Body of pancreas (tissue), 4 donors: ENCODE measurements around the gene ZNF84. TPM values are rescaled to one million over a fixed set of nuclear protein-coding genes. Genes with fewer than 3 reads are reported as not detected.

Experiments
- ATAC-seq: fragments of 150-250 bp; one replicate; pipeline ENCODE4 v1.9.1; 2016
- DNase-seq, 4 donors: peaks; one replicate each; pipeline ENCODE4 v3.0.0-alpha.2; 2019
- H3K27ac ChIP-seq, 4 donors: fragments of 200-600 bp; sonication (generic); 1 replicate in 3 of 4; 2 replicates in 1 of 4; pipeline versions ENCODE4 v1.5.1 to v1.6.1; 2016 to 2019; ENCODE audit warnings: mild to moderate bottlenecking in 1 of 4, mixed read lengths in 1 of 4, moderate library complexity in 1 of 4
- H3K27me3 ChIP-seq, 2 donors: fragments of 200-600 bp; sonication (generic); one replicate each; pipeline ENCODE4 v1.6.0; 2016; ENCODE audit warnings: mild to moderate bottlenecking in 1 of 2
- H3K36me3 ChIP-seq, 2 donors: fragments of 200-600 bp; sonication (generic); replicated peaks in 1 of 2; 2 replicates each; pipeline ENCODE4 v1.5.1; 2016; ENCODE audit warnings: low read depth in 2 of 2; ENCODE audit not compliant: insufficient read depth in 1 of 2
- H3K4me1 ChIP-seq: fragments of 200-600 bp; sonication (generic); one replicate; pipeline ENCODE4 v1.6.0; 2016
- H3K4me3 ChIP-seq, 2 donors: fragments of 200-600 bp; sonication (generic); 1 replicate in 1 of 2; 2 replicates in 1 of 2; pipeline ENCODE4 v1.5.1; 2016 to 2019
- H3K9me3 ChIP-seq, 3 donors: fragments of 200-600 bp; sonication (generic); 1 replicate in 2 of 3; 2 replicates in 1 of 3; pipeline ENCODE4 v1.5.1; 2016
- CTCF ChIP-seq, 7 experiments: fragments of 450-650 bp in 4 of 7; fragments of 200-600 bp in 3 of 7; sonication (generic) in 3 of 7; IDR thresholded peaks; one replicate each; pipeline ENCODE4 v1.5.1; 2016 to 2019; ENCODE audit warnings: antibody characterized with exemption in 7 of 7
- POLR2A ChIP-seq, 3 donors: fragments of 450-650 bp; IDR thresholded peaks; one replicate each; pipeline ENCODE4 v1.6.1; 2016; ENCODE audit warnings: antibody characterized with exemption in 3 of 3, mild to moderate bottlenecking in 2 of 3
- WGBS, 2 donors: methylation state at CpG; one replicate each; pipeline ENCODE4 v1.1.5; 2017; 5-methylcytosine and 5-hydroxymethylcytosine counted together
- intact Hi-C: fragments of 100-400 bp; cut with DNase I; formaldehyde crosslinking; loops from one replicate; pipeline ENCODE4 v1.15.1; 2023
- small RNA-seq: library from RNA; depleted of rRNA; stranded (forward); fragments of <200 nt; gene quantifications from one replicate; pipeline ENCODE3, GENCODE V24; 2016
- total RNA-seq, 2 donors: library from RNA; depleted of rRNA; stranded (reverse); fragments of >200 nt; gene quantifications; one replicate each; pipeline ENCODE4 v1.1.0, GENCODE V29; 2016

Gene ZNF84
- total RNA-seq, 2 donors from 2014 or later, result 10.2 to 22.1 TPM

- no peaks in the 10 kb centered on the region for H3K4me1 ChIP-seq
- TF ChIP-seq CTCF (IDR thresholded peaks at IDR 0.05) (no peak), POLR2A (IDR thresholded peaks at IDR 0.05) (no peak)
- no peak overlapping the region for H3K27ac ChIP-seq
- no peak overlapping the region for H3K4me3 ChIP-seq
- H3K9me3 ChIP-seq, result peaks cover 0 to 97% (median 16%) of the 10 kb centered on the region in 3 donors
- DNase-seq, result no peak
- peaks cover 30 to 51% of the 10 kb centered on the region in 2 donors for H3K36me3 ChIP-seq
- H3K27me3 ChIP-seq, result no peaks in the 10 kb centered on the region
- WGBS, 2 donors, result 97 to 100% methylated on average over 3 of the region's 3 CpGs
- intact Hi-C loops, result no loop called here
- no peak for ATAC-seq
Measured at GRCh38 chr12:133105620-133106019, 68.3 kb downstream of the ZNF84 start.

GRCh38 chr12:133106253-133106652 is 68.9 kb downstream of the ZNF84 start:
- 97 to 99% methylated on average over 5 of the region's 5 CpGs for WGBS, 2 donors
- Histone ChIP-seq H3K27ac (no peak overlapping the region), H3K4me3 (no peak overlapping the region), H3K27me3 (no peaks in the 10 kb centered on the region), H3K36me3 (peaks cover 26 to 46% of the 10 kb centered on the region in 2 donors), H3K4me1 (no peaks in the 10 kb centered on the region), H3K9me3 (peaks cover 0 to 96% (median 16%) of the 10 kb centered on the region in 3 donors)
- ATAC-seq (no peak), DNase-seq (no peak)
- TF ChIP-seq POLR2A (IDR thresholded peaks at IDR 0.05) (no peak), CTCF (IDR thresholded peaks at IDR 0.05) (no peak)
- intact Hi-C loops, result no loop called here

GRCh38 chr12:133107121-133107520 is 69.8 kb downstream of the ZNF84 start:
- Histone ChIP-seq H3K36me3 (peaks cover 24 to 38% of the 10 kb centered on the region in 2 donors), H3K9me3 (peaks cover 0 to 89% (median 16%) of the 10 kb centered on the region in 3 donors), H3K4me3 (no peak overlapping the region), H3K4me1 (no peaks in the 10 kb centered on the region), H3K27me3 (no peaks in the 10 kb centered on the region), H3K27ac (no peak overlapping the region)
- no peak for TF ChIP-seq CTCF (IDR thresholded peaks at IDR 0.05)
- WGBS, 2 donors, result 100% methylated on average over 1 of the region's 1 CpG
- intact Hi-C loops, result no loop called here
- DNase-seq (no peak), ATAC-seq (no peak)

GRCh38 chr12:133108150-133108549 is 70.8 kb downstream of the ZNF84 start:
- WGBS, 2 donors, result 93 to 98% methylated on average over 2 of the region's 2 CpGs
- no peak overlapping the region for H3K4me3 ChIP-seq
- intact Hi-C loops, result no loop called here

More at GRCh38 chr12:133108150-133108549, 70.8 kb downstream of the ZNF84 start:
- Histone ChIP-seq H3K36me3 (peaks cover 22 to 35% of the 10 kb centered on the region in 2 donors), H3K27me3 (no peaks in the 10 kb centered on the region), H3K9me3 (peaks cover 0 to 86% (median 20%) of the 10 kb centered on the region in 3 donors), H3K27ac (no peak overlapping the region), H3K4me1 (no peaks in the 10 kb centered on the region)
- TF ChIP-seq CTCF (IDR thresholded peaks at IDR 0.05), result no peak
- ATAC-seq, result no peak
- no peak for DNase-seq

Small RNA genes within 50 kb of the gene (small RNA-seq; reads per million reads assigned to genes)
- not detected for gene RNU4ATAC12P

Other genes with a start within 250 kb of the ZNF84 start
- gene GOLGA3, start 208.6 kb upstream of the ZNF84 start, total RNA-seq, result 10 to 100 TPM; 57.3 to 98.6 TPM
- gene CHFR, start 149.9 kb upstream of the ZNF84 start, total RNA-seq, result 10 to 100 TPM; 31.4 to 45.2 TPM
- gene ZNF605, start 81.2 kb upstream of the ZNF84 start, total RNA-seq, result 10 to 100 TPM; 10.4 to 18.1 TPM
- gene ZNF26, start 51.1 kb upstream of the ZNF84 start, total RNA-seq, result 1 to 10 TPM; 7.5 to 8.6 TPM
- 10 to 100 TPM; 12.9 to 14.3 TPM for gene ZNF140, start 43.4 kb downstream of the ZNF84 start, total RNA-seq
- gene ZNF891, start 92.8 kb downstream of the ZNF84 start, total RNA-seq, result 1 to 10 TPM; 2.0 to 3.1 TPM
- 10 to 100 TPM; 12.9 to 18.2 TPM for gene ZNF10, start 93.1 kb downstream of the ZNF84 start, total RNA-seq
- 1 to 10 TPM; 3.6 to 8.3 TPM for gene ZNF268, start 144.0 kb downstream of the ZNF84 start, total RNA-seq
- not detected for gene ANHX, start 198.4 kb downstream of the ZNF84 start, total RNA-seq